ENCODE data around the gene TCF25. TPM values are rescaled to one million over a fixed set of nuclear protein-coding genes. Genes with fewer than 3 reads are reported as not detected.
"Not testable (repeated sequence)": the region's sequence is repeated elsewhere in the genome, so short reads cannot be mapped to it uniquely, and the experiment has no call there.

TCF25 gene
- total RNA-seq, 1 donor from 2014 or later: 227 TPM

- DNase-seq: no peak
Observed at GRCh38 chr16:89845417-89845816, 28.0 kb upstream of the TCF25 start.

- DNase-seq: peak; percentile 23
Observed at GRCh38 chr16:89847051-89847939, 26.1 kb upstream of the TCF25 start.

- DNase-seq: no peak
Observed at GRCh38 chr16:89847940-89848297, 25.5 kb upstream of the TCF25 start.

GRCh38 chr16:89848974-89849373, 24.4 kb upstream of the TCF25 start:
- no peak for DNase-seq

GRCh38 chr16:89853306-89853993, 19.9 kb upstream of the TCF25 start:
- DNase-seq: no peak

- DNase-seq: no peak
Observed at GRCh38 chr16:89855301-89855945, 18.0 kb upstream of the TCF25 start.

GRCh38 chr16:89855986-89856385, 17.4 kb upstream of the TCF25 start:
- DNase-seq: no peak

- no peak for DNase-seq
Observed at GRCh38 chr16:89858973-89859614, 14.3 kb upstream of the TCF25 start.

- no peak for DNase-seq
Observed at GRCh38 chr16:89859615-89860007, 13.8 kb upstream of the TCF25 start.

- DNase-seq: peak; percentile 61
Observed at GRCh38 chr16:89860747-89861304, 12.6 kb upstream of the TCF25 start.

GRCh38 chr16:89861648-89862047, 11.7 kb upstream of the TCF25 start:
- no peak for DNase-seq

GRCh38 chr16:89862732-89863131, 10.7 kb upstream of the TCF25 start:
- no peak for DNase-seq

- no peak for DNase-seq
Observed at GRCh38 chr16:89863741-89864526, 9.5 kb upstream of the TCF25 start.

GRCh38 chr16:89864527-89864820, 8.9 kb upstream of the TCF25 start:
- DNase-seq: no peak

GRCh38 chr16:89867918-89868317, 5.5 kb upstream of the TCF25 start:
- DNase-seq: no peak

- DNase-seq: no peak
Observed at GRCh38 chr16:89869911-89870310, 3.5 kb upstream of the TCF25 start.

GRCh38 chr16:89870440-89870839, 3.0 kb upstream of the TCF25 start:
- no peak for DNase-seq

- DNase-seq: no peak
Observed at GRCh38 chr16:89871895-89872294, 1.5 kb upstream of the TCF25 start.

GRCh38 chr16:89873972-89874689, 739 bp downstream of the TCF25 start:
- peak; percentile 98 for DNase-seq

GRCh38 chr16:89879123-89879522, 5.7 kb downstream of the TCF25 start:
- not testable (repeated sequence) for DNase-seq
